ENCODE data around the gene RABL6. TPM values are rescaled to one million over a fixed set of nuclear protein-coding genes. Genes with fewer than 3 reads are reported as not detected.
A peak's percentile ranks its signal among the peaks of the same experiment; 100 is the strongest.
"Not testable (repeated sequence)": the region's sequence is repeated elsewhere in the genome, so short reads cannot be mapped to it uniquely, and the experiment has no call there.

The RABL6 gene
- total and polyA plus RNA-seq, 8 donors: 50.7 to 119 (median 66.5) TPM

DNA sequence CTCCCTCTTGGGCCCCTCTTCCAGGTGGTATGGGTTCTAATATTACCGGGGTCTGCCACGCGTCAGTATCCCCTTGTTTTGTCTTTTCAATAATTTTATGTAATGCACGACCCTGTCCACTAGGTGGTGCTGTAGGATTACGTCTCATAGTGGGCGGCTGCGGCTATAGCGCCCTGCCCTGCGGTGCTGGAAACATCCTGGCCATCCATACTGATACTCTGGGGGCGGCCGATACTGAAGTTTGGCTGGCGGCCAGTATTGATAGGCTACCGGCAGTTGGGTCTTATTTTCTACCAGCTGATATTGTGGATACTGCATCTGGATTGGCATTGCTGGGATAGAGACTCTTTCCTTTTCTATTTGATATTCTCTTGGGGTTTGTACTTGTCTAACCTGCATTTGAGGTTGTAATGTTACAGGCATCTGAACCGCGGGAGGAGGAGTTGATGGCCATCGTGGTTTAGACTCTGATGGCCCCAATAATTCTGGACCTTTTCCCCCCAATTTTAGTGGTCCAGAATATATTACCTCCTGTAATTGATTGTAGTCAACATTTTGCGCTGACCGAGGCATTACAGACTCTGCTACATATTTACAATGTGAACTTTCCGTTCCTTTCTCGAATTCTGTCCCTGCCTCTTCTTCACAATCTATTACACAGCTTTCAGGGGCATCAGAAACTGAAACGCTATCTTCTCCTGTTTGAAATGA is 19.9 kb upstream of the RABL6 start:
- Histone ChIP-seq H3K9me3 (no peaks in the 10 kb centered on the region), H3K27ac (peak overlapping the region in 1 of 4 donors; percentile 73), H3K4me3 (no peak overlapping the region), H3K36me3 (no peaks in the 10 kb centered on the region), H3K4me1 (peaks cover 19 to 38% (median 20%) of the 10 kb centered on the region in 3 donors), H3K27me3 (no peaks in the 10 kb centered on the region)
- DNase-seq (peak in 5 of 6 donors; percentile 37 to 86 (median 69)), ATAC-seq (no peak), FAIRE-seq (no peak)
- WGBS, 2 donors: 12 to 14% methylated on average over 21 of the region's 21 CpGs
- intact Hi-C loops (cut with DNase I): loop anchor here in 2 of 3 donors (5.0 kb wide), 1 partner anchor 249 kb away; no protein-coding TSS in a partner anchor
- TF ChIP-seq, protein P1, sequence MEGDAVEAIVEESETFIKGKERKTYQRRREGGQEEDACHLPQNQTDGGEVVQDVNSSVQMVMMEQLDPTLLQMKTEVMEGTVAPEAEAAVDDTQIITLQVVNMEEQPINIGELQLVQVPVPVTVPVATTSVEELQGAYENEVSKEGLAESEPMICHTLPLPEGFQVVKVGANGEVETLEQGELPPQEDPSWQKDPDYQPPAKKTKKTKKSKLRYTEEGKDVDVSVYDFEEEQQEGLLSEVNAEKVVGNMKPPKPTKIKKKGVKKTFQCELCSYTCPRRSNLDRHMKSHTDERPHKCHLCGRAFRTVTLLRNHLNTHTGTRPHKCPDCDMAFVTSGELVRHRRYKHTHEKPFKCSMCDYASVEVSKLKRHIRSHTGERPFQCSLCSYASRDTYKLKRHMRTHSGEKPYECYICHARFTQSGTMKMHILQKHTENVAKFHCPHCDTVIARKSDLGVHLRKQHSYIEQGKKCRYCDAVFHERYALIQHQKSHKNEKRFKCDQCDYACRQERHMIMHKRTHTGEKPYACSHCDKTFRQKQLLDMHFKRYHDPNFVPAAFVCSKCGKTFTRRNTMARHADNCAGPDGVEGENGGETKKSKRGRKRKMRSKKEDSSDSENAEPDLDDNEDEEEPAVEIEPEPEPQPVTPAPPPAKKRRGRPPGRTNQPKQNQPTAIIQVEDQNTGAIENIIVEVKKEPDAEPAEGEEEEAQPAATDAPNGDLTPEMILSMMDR (IDR thresholded peaks at IDR 0.05): peak; percentile 77 to 87 (median 80)

DNA sequence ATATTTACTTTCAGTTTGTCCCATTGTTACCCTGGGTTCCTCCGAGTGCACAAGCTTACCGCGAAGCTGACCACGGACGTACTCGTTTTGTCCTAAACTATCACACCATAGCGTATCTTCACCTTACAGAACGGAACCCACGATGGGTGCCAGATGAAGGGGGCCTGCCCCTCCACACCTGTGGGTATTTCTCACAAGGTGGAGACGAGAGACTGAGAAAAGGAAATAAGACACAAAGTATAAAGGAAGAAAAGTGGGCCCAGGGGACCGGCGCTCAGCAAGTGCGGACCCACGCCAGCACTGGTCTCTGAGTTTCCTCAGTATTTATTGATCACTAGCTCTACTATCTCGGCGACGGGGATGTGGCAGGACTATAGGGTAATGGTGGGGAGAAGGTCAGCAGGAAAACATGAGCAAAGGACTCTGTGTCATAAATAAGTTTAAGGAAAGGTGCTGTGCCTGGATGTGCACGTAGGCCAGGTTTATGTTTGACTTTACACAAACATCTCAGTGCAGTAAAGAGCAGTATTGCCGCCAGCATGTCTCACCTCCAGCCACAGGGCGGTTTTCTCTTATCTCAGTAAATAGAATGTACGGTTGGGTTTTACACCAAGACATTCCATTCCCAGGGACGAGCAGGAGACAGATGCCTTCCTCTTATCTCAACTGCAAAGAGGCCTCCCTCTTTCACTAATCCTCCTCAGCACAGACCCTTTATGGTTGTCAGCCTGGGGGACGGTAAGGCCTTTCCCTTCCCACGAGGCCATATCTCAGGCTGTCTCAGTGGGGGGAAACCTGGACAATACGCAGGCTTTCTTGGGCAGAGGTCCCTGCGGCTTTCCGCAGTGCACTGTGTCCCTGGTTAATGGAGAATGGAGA is 18.9 kb upstream of the RABL6 start:
- Histone ChIP-seq H3K4me1 (peaks cover 19 to 40% (median 21%) of the 10 kb centered on the region in 3 donors), H3K27ac (peak overlapping the region in 3 of 4 donors; percentile 16 to 73 (median 29))
- H3K27me3 ChIP-seq, DNase-seq, H3K4me3 ChIP-seq, FAIRE-seq, ATAC-seq, H3K9me3 ChIP-seq, H3K36me3 ChIP-seq: not testable (repeated sequence)
- WGBS, 2 donors: 48 to 50% methylated on average over 27 of the region's 27 CpGs
- intact Hi-C loops (cut with DNase I): loop anchor here in 2 of 3 donors (5.0 kb wide), 1 partner anchor 248 kb away; no protein-coding TSS in a partner anchor

DNA sequence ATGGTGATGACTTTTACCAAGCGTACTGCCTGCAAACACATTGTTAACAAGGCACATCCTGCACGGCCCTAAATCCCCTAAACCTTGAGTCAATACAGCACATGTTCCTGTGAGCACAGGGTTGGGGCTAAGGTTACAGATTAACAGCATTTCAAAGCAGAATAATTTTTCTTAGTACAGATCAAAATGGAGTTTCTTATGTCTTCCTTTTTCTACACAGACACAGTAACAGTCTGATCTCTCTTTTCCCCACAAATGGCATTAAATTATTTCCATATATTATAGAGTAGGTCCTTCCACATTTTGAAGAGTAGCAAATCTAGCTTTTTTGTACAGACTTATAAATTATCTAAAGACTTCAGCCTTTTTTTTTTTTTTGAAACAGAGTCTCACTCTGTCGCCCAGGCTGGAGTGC is 18.2 kb upstream of the RABL6 start:
- Histone ChIP-seq H3K27me3 (no peaks in the 10 kb centered on the region), H3K36me3 (no peaks in the 10 kb centered on the region), H3K4me3 (no peak overlapping the region), H3K4me1 (peaks cover 19 to 40% (median 21%) of the 10 kb centered on the region in 3 donors), H3K9me3 (no peaks in the 10 kb centered on the region), H3K27ac (peak overlapping the region in 1 of 4 donors; percentile 73)
- TF ChIP-seq, protein P1 (IDR thresholded peaks at IDR 0.05): no peak
- no peak for ATAC-seq
- WGBS, 2 donors: 35 to 43% methylated on average over 3 of the region's 3 CpGs
- intact Hi-C loops (cut with DNase I): loop anchor here in 2 of 3 donors (5.0 kb wide), 1 partner anchor 248 kb away; no protein-coding TSS in a partner anchor
- FAIRE-seq: no peak
- DNase-seq: no peak

DNA sequence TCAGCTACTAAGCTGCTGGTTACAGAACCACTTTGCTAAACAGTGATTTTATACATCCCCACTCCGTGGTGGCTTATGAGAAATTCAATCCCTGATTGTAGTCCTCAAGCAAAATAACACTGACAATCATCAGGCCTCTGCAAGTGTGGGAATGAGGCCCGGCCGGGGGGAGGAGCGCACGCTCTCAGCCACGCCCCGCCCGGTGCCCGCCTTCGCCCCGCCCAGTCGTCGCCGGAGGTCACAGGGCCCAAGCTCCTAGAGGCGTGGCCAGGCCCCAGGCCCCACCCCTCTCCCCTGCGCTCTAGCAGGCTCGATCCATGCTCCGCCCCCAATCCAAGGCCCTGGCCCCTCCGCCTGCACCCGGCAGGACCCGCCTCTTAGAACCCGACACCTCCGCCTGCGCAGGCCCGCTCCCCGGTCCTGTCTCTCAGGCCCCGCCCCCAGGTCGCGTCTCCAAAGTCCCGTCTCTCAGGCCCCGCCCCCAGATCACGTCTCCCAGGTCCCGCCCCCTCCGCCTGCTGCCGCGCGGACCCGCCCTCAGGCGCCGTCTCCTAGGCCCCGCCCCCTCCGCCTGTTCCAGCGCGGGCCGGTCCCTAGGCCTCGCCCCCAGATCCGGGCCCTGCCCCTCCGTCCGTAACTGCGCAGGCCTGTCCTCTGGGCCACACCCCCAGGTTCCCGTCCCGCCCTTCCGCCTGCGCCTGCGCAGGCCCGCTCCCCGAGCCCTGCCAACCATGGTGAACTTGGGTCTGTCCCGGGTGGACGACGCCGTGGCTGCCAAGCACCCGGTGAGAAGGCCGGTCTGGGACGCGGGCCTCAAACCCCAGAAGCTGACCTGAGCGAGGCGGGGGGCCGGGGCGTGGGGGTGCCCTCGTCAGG is 16.9 kb upstream of the RABL6 start, which contains the start of gene TMEM141:
TMEM141 (plus strand) TSS at position 705 of the 876 bp plus-strand sequence; CDS start at position 732, 27 bp downstream.
- Histone ChIP-seq H3K4me3 (peak within 1 kb of the TSS; percentile 22 to 69 (median 52)), H3K27ac (peak within 1 kb of the TSS; percentile 90 to 96 (median 94)), H3K27me3 (no peaks in the 10 kb centered on the region), H3K36me3 (no peaks in the 10 kb centered on the region), H3K4me1 (peaks cover 23 to 40% (median 24%) of the 10 kb centered on the region in 3 donors), H3K9me3 (no peaks in the 10 kb centered on the region)
- no peak for FAIRE-seq
- intact Hi-C loops (cut with DNase I): loop anchor here in 2 of 3 donors (10.0 kb wide), 2 partner anchors 54 to 154 kb away; partner anchors contain the start of genes AJM1 (in 1 of the 2), C8G (in 1 of the 2), FBXW5 (in 1 of the 2) and PHPT1 (in 1 of the 2)
- DNase-seq: peak; percentile 99 to 100 (median 100)
- WGBS, 2 donors: 0 to 1% methylated on average over 56 to 70 of the region's 70 CpGs
- peak; percentile 86 to 93 (median 88) for ATAC-seq
- TF ChIP-seq, protein P1 (IDR thresholded peaks at IDR 0.05): no peak
